ENCODE results near the gene LEF1.

DNA sequence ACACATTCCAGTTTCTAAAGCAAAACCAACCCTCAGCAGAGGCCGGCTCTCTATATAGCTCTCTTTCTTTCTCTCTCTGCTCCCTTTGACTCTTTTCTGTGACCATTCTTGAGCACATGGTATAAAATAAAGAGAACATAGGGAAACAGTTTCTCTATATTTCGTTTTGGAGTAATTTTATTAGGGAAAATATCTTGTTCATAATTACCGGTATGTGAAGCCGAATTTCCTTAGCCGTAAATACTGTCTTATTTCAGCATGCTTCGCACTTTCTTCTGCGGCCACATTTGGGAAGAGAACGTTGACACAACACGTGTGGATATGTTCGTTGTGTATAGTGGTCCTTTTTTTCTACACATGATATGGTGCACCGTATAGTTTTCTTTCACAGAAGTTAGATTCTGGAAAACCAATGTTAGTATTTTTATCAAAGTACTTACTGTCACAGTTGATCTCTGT lies 4.9 kb upstream of the LEF1 start:
- TF ChIP-seq, protein P1, sequence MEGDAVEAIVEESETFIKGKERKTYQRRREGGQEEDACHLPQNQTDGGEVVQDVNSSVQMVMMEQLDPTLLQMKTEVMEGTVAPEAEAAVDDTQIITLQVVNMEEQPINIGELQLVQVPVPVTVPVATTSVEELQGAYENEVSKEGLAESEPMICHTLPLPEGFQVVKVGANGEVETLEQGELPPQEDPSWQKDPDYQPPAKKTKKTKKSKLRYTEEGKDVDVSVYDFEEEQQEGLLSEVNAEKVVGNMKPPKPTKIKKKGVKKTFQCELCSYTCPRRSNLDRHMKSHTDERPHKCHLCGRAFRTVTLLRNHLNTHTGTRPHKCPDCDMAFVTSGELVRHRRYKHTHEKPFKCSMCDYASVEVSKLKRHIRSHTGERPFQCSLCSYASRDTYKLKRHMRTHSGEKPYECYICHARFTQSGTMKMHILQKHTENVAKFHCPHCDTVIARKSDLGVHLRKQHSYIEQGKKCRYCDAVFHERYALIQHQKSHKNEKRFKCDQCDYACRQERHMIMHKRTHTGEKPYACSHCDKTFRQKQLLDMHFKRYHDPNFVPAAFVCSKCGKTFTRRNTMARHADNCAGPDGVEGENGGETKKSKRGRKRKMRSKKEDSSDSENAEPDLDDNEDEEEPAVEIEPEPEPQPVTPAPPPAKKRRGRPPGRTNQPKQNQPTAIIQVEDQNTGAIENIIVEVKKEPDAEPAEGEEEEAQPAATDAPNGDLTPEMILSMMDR (conservative IDR thresholded peaks at IDR 0.05 in 1 of 2, IDR thresholded peaks at IDR 0.05 in 1 of 2; ENCODE audit: low read depth in 1 of 2, low read length in 2 of 2), result no peak
- TF ChIP-seq EZH2 (IDR thresholded peaks at IDR 0.05; ENCODE audit: low read length, missing control alignments), result no peak
